SK-N-SH treated with all-trans-retinoic acid at 6 μM for 48 hours (cell line): Measurements from ENCODE around the gene LRFN2.

Experiments
- ATAC-seq: fragments of 200-7000 bp; cut with Tn5 transposase; 3 replicates; pipeline ENCODE4 v1.9.1; 2020; ENCODE audit warnings: mild to moderate bottlenecking, moderate library complexity
- ARNTL ChIP-seq: fragments of 450-650 bp; formaldehyde crosslinking; IDR thresholded peaks from 2 replicates; pipeline ENCODE4 v1.5.0; 2020; ENCODE audit warnings: low read depth, mild to moderate bottlenecking, moderate library complexity, borderline replicate concordance
- BACH2 ChIP-seq: fragments of 250-450 bp; sonication (Bioruptor Pico); IDR thresholded peaks from 2 replicates; pipeline ENCODE4 v1.9.0; 2021; ENCODE audit warnings: mild to moderate bottlenecking, borderline replicate concordance
- CSDC2 ChIP-seq: fragments of 250-450 bp; sonication (Bioruptor Pico); IDR thresholded peaks from 2 replicates; pipeline ENCODE4 v1.5.0; 2020; ENCODE audit warnings: mild to moderate bottlenecking, moderate library complexity
- ESRRG ChIP-seq: fragments of 250-450 bp; sonication (Bioruptor Pico); IDR thresholded peaks from 2 replicates; pipeline ENCODE4 v1.6.1; 2021; ENCODE audit warnings: mild to moderate bottlenecking
- GLIS3 ChIP-seq: fragments of 250-450 bp; sonication (Bioruptor Pico); IDR thresholded peaks from 2 replicates; pipeline ENCODE4 v1.5.0; 2020; ENCODE audit warnings: mild to moderate bottlenecking, moderate library complexity
- ISL1 ChIP-seq: fragments of 250-450 bp; sonication (Bioruptor Pico); IDR thresholded peaks from 2 replicates; pipeline ENCODE4 v2.1.2; 2022; ENCODE audit warnings: mild to moderate bottlenecking, moderate library complexity
- OSR1 ChIP-seq: fragments of 250-450 bp; sonication (Bioruptor Pico); IDR thresholded peaks from 2 replicates; pipeline ENCODE4 v1.8.0; 2022; ENCODE audit warnings: moderate library complexity, mild to moderate bottlenecking, inconsistent platforms
- PPARA ChIP-seq: fragments of 250-450 bp; sonication (Bioruptor Pico); IDR thresholded peaks from 2 replicates; pipeline ENCODE4 v1.5.0; 2020; ENCODE audit warnings: mild to moderate bottlenecking, borderline replicate concordance
- RARB ChIP-seq: fragments of 250-450 bp; sonication (Bioruptor Pico); IDR thresholded peaks from 2 replicates; pipeline ENCODE4 v1.8.0; 2021; ENCODE audit warnings: mild to moderate bottlenecking, moderate library complexity
- SNAI2 ChIP-seq: fragments of 250-450 bp; sonication (Bioruptor Pico); IDR thresholded peaks from 2 replicates; pipeline ENCODE4 v1.5.0; 2020; ENCODE audit warnings: mild to moderate bottlenecking, moderate library complexity
- TCF4 ChIP-seq: fragments of 250-450 bp; sonication (Bioruptor Pico); IDR thresholded peaks from 2 replicates; pipeline ENCODE4 v1.8.0; 2021; ENCODE audit warnings: mild to moderate bottlenecking, moderate library complexity, borderline replicate concordance
- TOX ChIP-seq: fragments of 250-450 bp; sonication (Bioruptor Pico); IDR thresholded peaks from 2 replicates; pipeline ENCODE4 v1.8.0; 2021; ENCODE audit warnings: mild to moderate bottlenecking, moderate library complexity, borderline replicate concordance
- ZC3H10 ChIP-seq: fragments of 250-450 bp; sonication (Bioruptor Pico); IDR thresholded peaks from 2 replicates; pipeline ENCODE4 v1.5.1; 2021; ENCODE audit warnings: mild to moderate bottlenecking, moderate library complexity
- ZFP3 ChIP-seq: fragments of 250-450 bp; sonication (Bioruptor Pico); IDR thresholded peaks from 2 replicates; pipeline ENCODE4 v1.5.0; 2020; ENCODE audit warnings: mild to moderate bottlenecking, moderate library complexity
- ZFP30 ChIP-seq: fragments of 450-650 bp; formaldehyde crosslinking; IDR thresholded peaks from 2 replicates; pipeline ENCODE4 v1.5.0; 2022; ENCODE audit warnings: mild to moderate bottlenecking, moderate library complexity
- ZNF565 ChIP-seq: fragments of 450-650 bp; formaldehyde crosslinking; conservative IDR thresholded peaks from 2 replicates; pipeline ENCODE4 v1.5.0; 2020; ENCODE audit warnings: low read depth, mild to moderate bottlenecking, moderate library complexity
- ZNF70 ChIP-seq: fragments of 450-650 bp; formaldehyde crosslinking; IDR thresholded peaks from 2 replicates; pipeline ENCODE4 v1.5.0; 2020; ENCODE audit warnings: mild to moderate bottlenecking, moderate library complexity
- ZNF8 ChIP-seq: fragments of 450-650 bp; formaldehyde crosslinking; IDR thresholded peaks from 2 replicates; pipeline ENCODE4 v1.5.0; 2020; ENCODE audit warnings: mild to moderate bottlenecking, moderate library complexity
- TF ChIP-seq, protein P1 (sequence below): fragments of 250-450 bp; sonication (Bioruptor Pico); IDR thresholded peaks from 2 replicates; pipeline ENCODE4 v1.8.0; 2020; ENCODE audit warnings: mild to moderate bottlenecking, moderate library complexity, borderline replicate concordance
- TF ChIP-seq, protein P2 (sequence below): fragments of 250-450 bp; sonication (Bioruptor Pico); IDR thresholded peaks from 2 replicates; pipeline ENCODE4 v1.8.0; 2021; ENCODE audit warnings: low read depth, mild to moderate bottlenecking, moderate library complexity, borderline replicate concordance
- TF ChIP-seq, protein P3 (sequence below): fragments of 250-450 bp; sonication (Bioruptor Pico); IDR thresholded peaks from 2 replicates; pipeline ENCODE4 v1.5.0; 2020; ENCODE audit warnings: mild to moderate bottlenecking, moderate library complexity
- TF ChIP-seq, protein P4 (sequence below): fragments of 250-450 bp; sonication (Bioruptor Pico); IDR thresholded peaks from 2 replicates; pipeline ENCODE4 v1.5.1; 2021; ENCODE audit warnings: mild to moderate bottlenecking, moderate library complexity

Gene LRFN2

DNA sequence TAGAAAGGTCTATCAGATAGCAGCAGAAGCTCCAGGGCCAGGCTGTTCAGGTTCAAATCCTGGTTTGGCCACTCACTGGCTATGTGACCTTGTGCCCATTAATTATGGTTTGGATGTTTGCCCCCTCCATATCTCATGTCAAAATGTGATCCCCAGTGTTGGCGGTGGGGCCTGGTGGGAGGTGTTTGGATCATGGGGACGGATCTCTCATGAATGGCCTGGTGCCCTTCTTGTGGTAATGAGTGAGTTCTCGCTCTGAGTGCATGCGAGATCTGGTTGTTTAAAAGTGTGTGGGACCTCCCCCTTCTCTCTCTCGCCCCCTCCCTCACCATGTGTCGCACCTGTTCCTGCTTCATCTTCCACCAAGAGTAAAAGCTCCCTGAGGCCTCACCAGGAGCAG, 240.9 kb downstream of the LRFN2 start:
- ATAC-seq, result no peak
- TF ChIP-seq GLIS3 (no peak), ISL1 (CRISPR knock-in tag) (no peak), OSR1 (CRISPR knock-in tag) (no peak), ARNTL (no peak), ZC3H10 (CRISPR knock-in tag) (no peak), ZNF8 (CRISPR knock-in tag) (no peak), ZNF70 (no peak), BACH2 (CRISPR knock-in tag) (no peak), ZFP3 (CRISPR knock-in tag) (no peak), ESRRG (CRISPR knock-in tag) (no peak)
- TF ChIP-seq, protein P1, sequence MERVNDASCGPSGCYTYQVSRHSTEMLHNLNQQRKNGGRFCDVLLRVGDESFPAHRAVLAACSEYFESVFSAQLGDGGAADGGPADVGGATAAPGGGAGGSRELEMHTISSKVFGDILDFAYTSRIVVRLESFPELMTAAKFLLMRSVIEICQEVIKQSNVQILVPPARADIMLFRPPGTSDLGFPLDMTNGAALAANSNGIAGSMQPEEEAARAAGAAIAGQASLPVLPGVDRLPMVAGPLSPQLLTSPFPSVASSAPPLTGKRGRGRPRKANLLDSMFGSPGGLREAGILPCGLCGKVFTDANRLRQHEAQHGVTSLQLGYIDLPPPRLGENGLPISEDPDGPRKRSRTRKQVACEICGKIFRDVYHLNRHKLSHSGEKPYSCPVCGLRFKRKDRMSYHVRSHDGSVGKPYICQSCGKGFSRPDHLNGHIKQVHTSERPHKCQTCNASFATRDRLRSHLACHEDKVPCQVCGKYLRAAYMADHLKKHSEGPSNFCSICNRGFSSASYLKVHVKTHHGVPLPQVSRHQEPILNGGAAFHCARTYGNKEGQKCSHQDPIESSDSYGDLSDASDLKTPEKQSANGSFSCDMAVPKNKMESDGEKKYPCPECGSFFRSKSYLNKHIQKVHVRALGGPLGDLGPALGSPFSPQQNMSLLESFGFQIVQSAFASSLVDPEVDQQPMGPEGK, result no peak

DNA sequence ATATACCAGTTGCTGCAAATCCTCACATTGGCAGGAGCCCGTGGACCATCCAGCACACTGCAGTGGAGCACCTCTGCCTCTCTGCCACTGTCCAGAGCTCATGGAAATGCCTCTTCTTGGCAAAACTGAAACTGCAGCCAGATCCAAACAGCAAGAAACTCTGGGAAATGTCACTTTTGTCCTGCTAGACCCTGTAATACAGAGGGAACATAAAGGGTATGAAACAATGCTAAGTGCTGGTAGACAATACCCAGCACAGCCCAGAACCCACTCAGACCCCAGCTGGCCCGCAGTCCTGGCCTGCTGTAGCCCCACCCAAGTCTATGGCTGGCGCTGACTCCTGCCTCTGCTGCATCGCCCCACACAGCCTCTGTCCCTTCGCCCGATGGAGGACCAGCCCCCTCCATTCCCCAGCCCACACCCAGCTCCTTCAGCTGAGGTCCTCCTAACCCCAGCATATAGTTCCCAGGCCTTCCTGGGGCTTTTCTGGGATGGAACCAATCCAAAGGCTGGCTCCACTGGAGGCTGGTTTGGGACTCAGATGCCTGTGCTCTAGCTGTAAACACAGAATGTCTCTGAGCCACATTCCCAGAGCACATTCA, 242.5 kb downstream of the LRFN2 start:
- no peak for TF ChIP-seq TCF4
- TF ChIP-seq, protein P2, sequence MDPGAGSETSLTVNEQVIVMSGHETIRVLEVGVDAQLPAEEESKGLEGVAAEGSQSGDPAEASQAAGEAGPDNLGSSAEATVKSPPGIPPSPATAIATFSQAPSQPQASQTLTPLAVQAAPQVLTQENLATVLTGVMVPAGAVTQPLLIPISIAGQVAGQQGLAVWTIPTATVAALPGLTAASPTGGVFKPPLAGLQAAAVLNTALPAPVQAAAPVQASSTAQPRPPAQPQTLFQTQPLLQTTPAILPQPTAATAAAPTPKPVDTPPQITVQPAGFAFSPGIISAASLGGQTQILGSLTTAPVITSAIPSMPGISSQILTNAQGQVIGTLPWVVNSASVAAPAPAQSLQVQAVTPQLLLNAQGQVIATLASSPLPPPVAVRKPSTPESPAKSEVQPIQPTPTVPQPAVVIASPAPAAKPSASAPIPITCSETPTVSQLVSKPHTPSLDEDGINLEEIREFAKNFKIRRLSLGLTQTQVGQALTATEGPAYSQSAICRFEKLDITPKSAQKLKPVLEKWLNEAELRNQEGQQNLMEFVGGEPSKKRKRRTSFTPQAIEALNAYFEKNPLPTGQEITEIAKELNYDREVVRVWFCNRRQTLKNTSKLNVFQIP, result no peak
- no peak for TF ChIP-seq ESRRG (CRISPR knock-in tag)
- no peak for TF ChIP-seq ZNF565 (CRISPR knock-in tag)
- no peak for TF ChIP-seq GLIS3
- no peak for TF ChIP-seq ISL1 (CRISPR knock-in tag)
- TF ChIP-seq, protein P3, sequence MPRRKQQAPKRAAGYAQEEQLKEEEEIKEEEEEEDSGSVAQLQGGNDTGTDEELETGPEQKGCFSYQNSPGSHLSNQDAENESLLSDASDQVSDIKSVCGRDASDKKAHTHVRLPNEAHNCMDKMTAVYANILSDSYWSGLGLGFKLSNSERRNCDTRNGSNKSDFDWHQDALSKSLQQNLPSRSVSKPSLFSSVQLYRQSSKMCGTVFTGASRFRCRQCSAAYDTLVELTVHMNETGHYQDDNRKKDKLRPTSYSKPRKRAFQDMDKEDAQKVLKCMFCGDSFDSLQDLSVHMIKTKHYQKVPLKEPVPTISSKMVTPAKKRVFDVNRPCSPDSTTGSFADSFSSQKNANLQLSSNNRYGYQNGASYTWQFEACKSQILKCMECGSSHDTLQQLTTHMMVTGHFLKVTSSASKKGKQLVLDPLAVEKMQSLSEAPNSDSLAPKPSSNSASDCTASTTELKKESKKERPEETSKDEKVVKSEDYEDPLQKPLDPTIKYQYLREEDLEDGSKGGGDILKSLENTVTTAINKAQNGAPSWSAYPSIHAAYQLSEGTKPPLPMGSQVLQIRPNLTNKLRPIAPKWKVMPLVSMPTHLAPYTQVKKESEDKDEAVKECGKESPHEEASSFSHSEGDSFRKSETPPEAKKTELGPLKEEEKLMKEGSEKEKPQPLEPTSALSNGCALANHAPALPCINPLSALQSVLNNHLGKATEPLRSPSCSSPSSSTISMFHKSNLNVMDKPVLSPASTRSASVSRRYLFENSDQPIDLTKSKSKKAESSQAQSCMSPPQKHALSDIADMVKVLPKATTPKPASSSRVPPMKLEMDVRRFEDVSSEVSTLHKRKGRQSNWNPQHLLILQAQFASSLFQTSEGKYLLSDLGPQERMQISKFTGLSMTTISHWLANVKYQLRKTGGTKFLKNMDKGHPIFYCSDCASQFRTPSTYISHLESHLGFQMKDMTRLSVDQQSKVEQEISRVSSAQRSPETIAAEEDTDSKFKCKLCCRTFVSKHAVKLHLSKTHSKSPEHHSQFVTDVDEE, result no peak
- TF ChIP-seq, protein P4, sequence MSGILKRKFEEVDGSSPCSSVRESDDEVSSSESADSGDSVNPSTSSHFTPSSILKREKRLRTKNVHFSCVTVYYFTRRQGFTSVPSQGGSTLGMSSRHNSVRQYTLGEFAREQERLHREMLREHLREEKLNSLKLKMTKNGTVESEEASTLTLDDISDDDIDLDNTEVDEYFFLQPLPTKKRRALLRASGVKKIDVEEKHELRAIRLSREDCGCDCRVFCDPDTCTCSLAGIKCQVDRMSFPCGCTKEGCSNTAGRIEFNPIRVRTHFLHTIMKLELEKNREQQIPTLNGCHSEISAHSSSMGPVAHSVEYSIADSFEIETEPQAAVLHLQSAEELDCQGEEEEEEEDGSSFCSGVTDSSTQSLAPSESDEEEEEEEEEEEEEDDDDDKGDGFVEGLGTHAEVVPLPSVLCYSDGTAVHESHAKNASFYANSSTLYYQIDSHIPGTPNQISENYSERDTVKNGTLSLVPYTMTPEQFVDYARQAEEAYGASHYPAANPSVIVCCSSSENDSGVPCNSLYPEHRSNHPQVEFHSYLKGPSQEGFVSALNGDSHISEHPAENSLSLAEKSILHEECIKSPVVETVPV (CRISPR knock-in tag), result no peak
- no peak for TF ChIP-seq ZNF8 (CRISPR knock-in tag)
- no peak for TF ChIP-seq TOX
- no peak for TF ChIP-seq SNAI2 (CRISPR knock-in tag)
- no peak for TF ChIP-seq OSR1 (CRISPR knock-in tag)
- TF ChIP-seq ZFP3 (CRISPR knock-in tag), result no peak
- TF ChIP-seq ZFP30 (CRISPR knock-in tag), result no peak
- no peak for TF ChIP-seq PPARA (CRISPR knock-in tag)
- no peak for TF ChIP-seq ZC3H10 (CRISPR knock-in tag)
- no peak for TF ChIP-seq CSDC2 (CRISPR knock-in tag)
- TF ChIP-seq RARB (CRISPR knock-in tag), result no peak
- ATAC-seq, result no peak; the same call in 1 of the 3 replicates

DNA sequence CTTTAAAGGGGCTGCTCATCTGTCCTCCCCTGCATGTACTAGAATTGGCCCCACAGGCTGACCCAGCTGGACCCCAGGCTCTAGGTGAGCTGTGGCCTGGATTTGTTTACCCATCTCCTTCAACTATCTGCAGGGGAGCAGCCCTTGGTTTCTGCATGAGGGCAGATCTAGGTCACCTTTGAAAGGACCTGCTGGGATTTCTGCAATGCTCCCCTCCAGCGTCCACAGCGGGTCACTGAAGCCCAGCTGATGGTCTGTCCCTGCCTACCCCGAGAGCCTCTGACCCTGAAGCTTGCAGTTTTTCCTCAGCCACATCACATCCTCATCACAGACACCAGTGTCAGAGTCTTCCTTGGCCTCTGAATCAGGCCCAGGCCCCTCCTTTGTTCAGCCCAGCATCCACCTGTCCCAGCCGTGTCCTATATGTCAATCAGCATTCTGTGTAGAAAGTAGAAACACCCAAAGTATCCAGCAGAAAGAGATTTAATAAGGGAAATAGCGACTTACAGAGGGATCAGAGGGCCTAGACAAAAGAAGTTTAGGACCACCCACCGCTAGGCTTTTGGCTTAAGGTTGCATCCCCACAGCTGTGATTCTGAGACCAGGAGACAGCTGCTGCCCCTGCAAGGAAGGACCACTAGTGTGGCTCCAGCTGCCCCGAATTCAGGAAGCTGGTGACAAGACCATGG, 243.1 kb downstream of the LRFN2 start:
- no peak for ATAC-seq
- TF ChIP-seq ZC3H10 (CRISPR knock-in tag) (no peak), GLIS3 (no peak), ARNTL (no peak), ISL1 (CRISPR knock-in tag) (no peak), ZFP3 (CRISPR knock-in tag) (no peak), TOX (no peak), CSDC2 (CRISPR knock-in tag) (no peak), TCF4 (no peak), RARB (CRISPR knock-in tag) (no peak), BACH2 (CRISPR knock-in tag) (no peak), ZNF8 (CRISPR knock-in tag) (no peak)
- TF ChIP-seq, protein P1, result no peak
- TF ChIP-seq, protein P2, result no peak
